ENCODE measurements around the gene CREM.
"Not testable (repeated sequence)": the region's sequence is repeated elsewhere in the genome, so short reads cannot be mapped to it uniquely, and the experiment has no call there.

Gene CREM

DNA sequence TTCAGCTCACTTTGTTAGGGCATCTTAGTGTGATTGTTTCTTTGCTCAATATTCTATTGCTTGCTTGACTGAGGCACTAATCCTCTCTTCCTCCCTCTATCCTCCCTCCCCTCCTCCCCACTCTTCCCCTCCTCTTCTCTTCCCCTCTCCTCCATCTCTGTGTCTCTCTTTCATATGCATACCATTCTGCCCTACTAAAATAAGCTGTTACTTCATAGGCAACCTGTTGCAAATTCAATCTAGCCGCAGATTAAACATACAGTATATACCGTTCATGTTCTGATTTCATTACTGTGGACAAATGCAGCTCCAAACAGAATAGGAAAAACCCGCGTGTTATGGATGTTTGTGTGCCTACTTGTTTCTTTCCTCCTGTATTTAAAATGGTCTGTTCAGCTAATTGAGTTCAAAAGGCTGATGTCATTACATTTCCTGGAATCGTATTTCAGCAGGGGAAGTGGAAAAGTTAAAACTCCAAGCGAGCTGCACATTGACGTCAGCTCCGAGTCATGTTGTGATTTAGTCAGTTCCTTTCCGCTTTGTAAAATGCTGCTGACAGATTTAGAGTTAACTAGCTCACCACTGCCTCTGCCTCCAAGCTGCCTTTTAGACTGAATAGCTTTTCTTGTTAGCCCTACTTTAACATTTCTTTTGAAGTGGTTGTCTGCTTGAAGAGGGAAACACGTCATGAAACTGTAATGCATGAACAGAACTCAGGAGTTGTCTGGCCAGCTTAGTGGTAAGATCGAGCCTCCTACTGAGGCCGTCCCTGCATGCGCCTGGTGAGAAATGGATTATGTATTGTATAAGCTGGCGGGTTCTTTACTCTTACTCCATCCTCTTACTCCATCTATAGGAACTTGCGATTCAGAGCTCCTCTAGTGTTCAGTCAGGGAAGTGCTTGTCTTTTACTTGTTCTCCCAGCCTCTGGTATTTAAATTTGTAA, 69.0 kb downstream of the CREM start:
- DNase-seq = peak; percentile 97

- no peak for DNase-seq
These were observed 73.8 kb downstream of the CREM start for GRCh38 chr10:35200487-35200886.

DNA sequence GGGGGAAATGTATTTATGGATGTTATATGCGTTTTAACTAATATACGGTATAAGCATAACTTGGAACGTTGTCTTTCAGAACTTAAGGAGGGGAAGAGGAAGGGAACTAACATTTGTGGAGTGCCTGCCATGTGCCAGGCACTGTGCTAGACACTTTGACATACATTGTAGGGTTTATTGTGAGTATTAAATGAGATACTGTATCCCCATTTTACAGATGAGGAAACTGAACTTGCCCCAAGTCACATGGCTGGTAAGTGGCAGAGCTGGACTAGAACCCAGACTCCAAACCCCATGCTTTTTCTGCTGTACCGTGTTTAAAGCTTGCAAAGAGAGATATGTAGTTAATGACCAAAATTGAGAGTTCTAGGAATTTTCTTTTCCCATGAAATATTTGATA, 74.6 kb downstream of the CREM start:
- DNase-seq = no peak

DNA sequence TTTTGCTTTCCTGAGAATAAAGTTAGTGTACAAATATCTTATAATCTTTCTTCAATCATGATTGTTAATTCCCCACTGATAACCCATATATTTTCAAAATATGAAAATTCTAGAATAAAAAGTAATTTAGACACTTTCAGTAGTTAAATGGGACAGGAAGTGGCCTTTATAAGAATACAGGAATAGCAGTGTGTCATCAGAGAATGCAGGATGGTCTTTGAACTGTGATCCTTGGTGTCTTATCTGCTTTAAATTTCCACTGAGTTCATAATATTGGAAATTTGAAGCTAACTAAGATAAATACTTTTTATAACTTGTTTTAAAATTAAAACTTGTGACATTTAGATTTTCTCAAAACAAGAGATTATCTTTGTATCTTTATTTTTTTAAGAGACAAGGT, 75.4 kb downstream of the CREM start:
- no peak for DNase-seq

DNA sequence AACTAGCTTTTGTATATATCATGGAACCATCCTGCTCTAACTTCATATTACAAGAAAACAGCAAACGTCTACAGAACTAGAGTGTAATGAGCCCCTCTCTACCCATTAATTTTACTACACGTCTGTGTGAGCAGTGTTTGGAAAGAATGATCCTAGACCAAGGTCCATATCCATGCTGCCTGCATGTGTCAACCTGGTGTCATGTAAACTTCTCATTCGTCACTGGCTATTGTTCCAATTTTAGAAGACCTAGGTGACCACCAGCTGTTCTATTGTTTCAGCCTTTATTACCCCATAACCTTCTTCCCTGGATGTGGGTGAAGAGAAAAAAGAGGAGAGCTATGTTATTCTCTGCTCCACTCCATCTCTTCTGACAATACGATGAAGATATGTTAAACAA, 77.1 kb downstream of the CREM start:
- no peak for DNase-seq

GRCh38 chr10:35204650-35205319, 78.1 kb downstream of the CREM start:
- no peak for DNase-seq

GRCh38 chr10:35206274-35206673, 79.6 kb downstream of the CREM start:
- DNase-seq = no peak

- no peak for DNase-seq
These were observed 81.9 kb downstream of the CREM start for GRCh38 chr10:35208536-35208935.

DNA sequence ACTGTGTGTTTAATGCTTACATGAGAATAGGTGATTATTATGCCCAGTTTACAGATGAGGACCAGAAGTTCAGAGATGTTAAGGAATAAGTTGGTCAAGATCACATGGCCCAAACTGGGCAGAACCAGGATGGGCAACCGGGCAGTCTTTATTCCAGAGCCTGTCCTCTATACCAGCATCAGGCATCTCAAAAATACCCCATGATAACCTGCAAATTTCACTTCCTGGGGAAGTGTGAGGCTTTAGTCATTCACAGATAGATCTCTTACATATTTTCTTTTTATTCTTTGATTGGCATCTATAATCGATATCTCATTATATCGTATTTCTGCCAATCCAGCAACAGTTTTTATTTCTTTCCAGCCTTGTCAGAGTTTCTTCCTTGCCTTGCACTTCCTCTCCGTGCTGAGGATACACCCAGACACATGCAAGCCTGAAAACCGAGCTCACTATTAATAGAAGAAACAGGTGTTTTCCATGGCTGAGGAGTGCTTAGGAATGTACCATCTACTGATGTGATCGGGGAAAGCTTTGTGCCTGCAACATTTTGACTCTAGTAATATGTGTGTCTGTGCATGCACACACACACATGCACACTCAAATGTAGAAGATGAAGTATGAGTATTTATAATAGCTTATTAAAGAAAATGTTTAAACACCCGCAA, 82.4 kb downstream of the CREM start:
- DNase-seq = no peak

DNA sequence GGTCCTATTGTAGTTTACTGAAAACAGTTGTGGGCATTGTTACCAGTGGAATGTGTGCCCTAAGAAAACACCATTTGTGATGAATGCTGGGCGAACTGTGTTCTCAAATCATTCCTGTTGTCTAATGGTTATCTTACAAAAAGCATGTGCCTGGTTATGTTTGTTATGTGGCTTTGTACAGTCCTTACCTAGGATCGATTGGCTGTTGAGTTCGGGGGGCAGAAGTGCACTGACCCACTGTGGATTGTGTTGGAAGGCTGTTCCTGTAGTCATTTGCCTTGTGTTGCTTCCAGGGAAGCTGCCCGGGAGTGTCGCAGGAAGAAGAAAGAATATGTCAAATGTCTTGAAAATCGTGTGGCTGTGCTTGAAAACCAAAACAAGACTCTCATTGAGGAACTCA, 84.3 kb downstream of the CREM start:
- no peak for DNase-seq

GRCh38 chr10:35211390-35211789, 84.7 kb downstream of the CREM start:
- peak; percentile 47 for DNase-seq

- DNase-seq = no peak
These were observed 86.2 kb downstream of the CREM start for GRCh38 chr10:35212856-35213255.

- no peak for DNase-seq
These were observed 87.1 kb downstream of the CREM start for GRCh38 chr10:35213699-35214098.

DNA sequence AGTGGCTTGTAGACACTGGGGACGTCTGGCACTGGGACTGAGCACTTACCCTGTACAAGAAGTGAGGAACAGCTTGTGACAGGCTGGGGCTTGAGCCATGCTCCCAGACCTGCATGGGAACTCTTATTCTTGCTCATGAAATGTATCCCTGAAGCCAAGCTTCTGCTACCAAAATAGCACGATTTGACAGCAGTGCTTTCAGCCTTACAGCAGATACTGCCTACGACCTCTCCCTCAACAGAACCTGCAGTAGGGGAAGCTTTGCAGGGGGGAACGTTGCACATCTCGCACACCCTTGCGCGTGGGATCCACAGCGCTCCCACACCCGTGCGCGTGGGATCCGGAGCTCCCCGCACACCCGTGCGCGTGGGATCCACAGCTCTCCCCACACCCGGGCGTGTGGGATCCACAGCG, 88.0 kb downstream of the CREM start:
- DNase-seq = no peak

DNA sequence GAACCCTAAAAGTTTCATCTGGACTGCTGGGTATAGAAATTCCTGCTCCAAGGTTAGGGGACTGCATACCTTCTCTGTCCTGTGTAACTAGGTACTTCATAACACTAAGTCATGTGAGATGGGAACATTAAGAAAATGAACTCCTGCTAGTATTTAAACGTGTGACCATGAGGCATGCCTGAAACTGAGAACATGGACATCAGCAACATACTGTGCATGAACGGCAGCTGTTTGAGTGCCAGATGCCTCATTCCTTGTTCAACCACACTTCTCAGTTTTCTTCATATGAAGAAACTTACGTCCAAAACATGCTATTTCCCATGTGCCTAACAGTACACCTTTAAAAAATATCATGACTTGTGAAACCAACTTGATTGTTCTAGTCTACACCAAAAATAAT, 88.5 kb downstream of the CREM start:
- no peak for DNase-seq

DNA sequence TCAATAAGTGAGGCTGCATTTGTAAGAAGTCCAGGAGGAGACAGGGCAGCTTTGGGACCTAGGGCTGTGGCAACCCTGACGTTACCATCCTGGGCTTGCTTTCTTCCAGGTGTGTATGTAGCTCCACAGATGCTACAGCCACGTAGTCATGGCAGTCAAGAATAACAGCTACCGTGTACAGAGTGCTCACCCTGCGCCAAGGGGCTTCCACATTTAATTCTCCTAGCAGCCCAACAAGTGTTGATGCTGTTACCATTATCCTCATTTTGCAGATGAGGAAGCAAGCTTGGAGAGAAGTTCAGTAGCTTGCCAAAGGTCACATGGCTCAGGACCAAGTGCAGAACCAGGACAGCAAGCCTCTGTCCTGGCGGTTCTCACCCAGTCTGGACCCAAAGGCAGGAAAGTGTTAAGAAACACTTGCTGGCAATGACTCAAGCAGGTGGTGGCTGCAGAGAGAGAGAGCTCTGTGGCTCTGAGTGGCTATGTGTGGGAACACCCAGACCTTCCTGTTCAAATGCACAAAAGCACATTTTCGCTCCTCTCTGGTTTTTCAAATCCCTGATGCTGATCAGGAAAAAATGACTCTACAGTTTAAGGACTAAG, 89.8 kb downstream of the CREM start:
- DNase-seq = peak; percentile 26

- not testable (repeated sequence) for DNase-seq
These were observed 90.3 kb downstream of the CREM start for GRCh38 chr10:35216956-35217355.

DNA sequence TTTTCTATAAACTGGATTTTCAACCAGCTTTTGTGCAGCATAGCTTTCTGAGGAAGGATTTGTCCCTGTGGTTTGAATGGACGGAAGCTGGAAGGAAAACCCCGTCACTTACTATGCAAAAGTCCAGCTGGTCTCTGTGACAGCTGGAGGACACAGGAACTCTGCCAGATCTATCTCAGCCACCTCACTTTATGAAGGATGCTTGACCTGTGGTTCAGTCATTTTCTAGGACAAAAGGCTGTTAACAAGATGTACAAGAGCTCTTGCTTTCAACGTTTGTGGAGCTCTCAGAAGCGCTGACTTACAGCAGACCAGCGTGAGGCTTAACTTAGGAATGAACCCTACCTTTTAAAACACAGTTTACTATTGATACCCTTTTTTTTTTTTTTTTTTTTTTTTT, 90.8 kb downstream of the CREM start:
- DNase-seq = no peak

GRCh38 chr10:35218339-35218955, 91.8 kb downstream of the CREM start:
- peak; percentile 86 for DNase-seq

DNA sequence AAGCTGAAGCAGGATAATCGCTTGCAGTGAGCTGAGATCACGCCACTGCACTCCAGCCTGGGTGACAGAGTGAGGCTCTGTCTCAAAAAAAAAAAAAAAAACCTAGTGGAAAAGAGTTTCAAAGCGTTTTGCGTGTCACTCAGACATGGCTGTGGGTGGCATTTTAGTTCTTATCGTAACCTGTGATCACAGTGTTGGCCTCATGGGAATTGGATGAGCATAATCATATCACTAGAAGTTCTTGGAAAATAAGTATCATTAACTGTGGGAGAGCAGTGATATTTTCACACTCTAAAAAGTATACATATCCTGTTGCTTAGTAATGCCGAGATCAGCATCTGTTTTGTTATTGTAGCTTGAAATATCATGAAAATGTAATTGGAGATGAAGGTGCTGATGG, 92.6 kb downstream of the CREM start:
- no peak for DNase-seq

GRCh38 chr10:35219891-35220890, 93.5 kb downstream of the CREM start:
- no peak for DNase-seq

GRCh38 chr10:35223016-35223415, 96.4 kb downstream of the CREM start:
- DNase-seq = no peak
